Erythroblast (primary cell): ENCODE data around the gene APOBR.

Experiments
- GATA1 ChIP-seq: IDR thresholded peaks from 2 replicates; pipeline ENCODE4 v1.6.1; 2011; ENCODE audit warnings: low read depth, mild to moderate bottlenecking, control low read depth, low read length, moderate library complexity
- POLR2A ChIP-seq: IDR thresholded peaks from 2 replicates; pipeline ENCODE4 v1.6.1; 2011; ENCODE audit warnings: mild to moderate bottlenecking, low read length

GRCh38 chr16:28477311-28477920, 17.0 kb upstream of the APOBR start:
- TF ChIP-seq POLR2A = no peak
- no peak for TF ChIP-seq GATA1
